NCI-H1092 (cell line): ENCODE measurements around the gene RANBP10.
A peak's percentile ranks its signal among the peaks of the same experiment; 100 is the strongest.
"Not testable (repeated sequence)": the region's sequence is repeated elsewhere in the genome, so short reads cannot be mapped to it uniquely, and the experiment has no call there.

Experiments used
- DNase-seq: peaks from one replicate; lab custom pipeline; 2025; lab: John Stamatoyannopoulos, UW

The RANBP10 gene

GRCh38 chr16:67806428-67807147 lies at the start of gene RANBP10, which contains the start of gene TSNAXIP1:
Gene RANBP10, minus strand, starts transcription at chr16:67806560. Its CDS starts 24 bp downstream, at chr16:67806536.
Gene TSNAXIP1, plus strand, starts transcription at chr16:67806889. Its CDS starts 261 bp downstream, at chr16:67807150.
- DNase-seq, result peak; percentile 99

- DNase-seq, result no peak
These were observed 49.4 kb upstream of the RANBP10 start for GRCh38 chr16:67855789-67856188.

- DNase-seq, result no peak
These were observed 47.3 kb upstream of the RANBP10 start for GRCh38 chr16:67853670-67854069.

GRCh38 chr16:67848118-67848517 lies 41.8 kb upstream of the RANBP10 start:
- DNase-seq, result no peak

- DNase-seq, result no peak
These were observed 40.9 kb upstream of the RANBP10 start, which contains the start of gene CENPT for GRCh38 chr16:67847064-67847861. Gene CENPT, minus strand, starts transcription at chr16:67847693. Its CDS starts 13,834 bp downstream, at chr16:67833859.

- peak; percentile 94 for DNase-seq
These were observed 40.1 kb upstream of the RANBP10 start, which contains the start of gene NUTF2 for GRCh38 chr16:67846320-67847063. Gene NUTF2, plus strand, starts transcription at chr16:67846933. Its CDS starts 18,198 bp downstream, at chr16:67865131.

GRCh38 chr16:67846063-67846319 lies 39.6 kb upstream of the RANBP10 start:
- DNase-seq, result no peak

- no peak for DNase-seq
These were observed 39.1 kb upstream of the RANBP10 start for GRCh38 chr16:67845291-67846062.

GRCh38 chr16:67844497-67844896 lies 38.1 kb upstream of the RANBP10 start:
- DNase-seq, result no peak

GRCh38 chr16:67843343-67843765 lies 37.0 kb upstream of the RANBP10 start:
- DNase-seq, result no peak

- DNase-seq, result peak; percentile 12
These were observed 36.4 kb upstream of the RANBP10 start for GRCh38 chr16:67842509-67843342.

GRCh38 chr16:67841816-67842508 lies 35.6 kb upstream of the RANBP10 start, which contains the start of gene THAP11:
Gene THAP11, plus strand, starts transcription at chr16:67842320. Its CDS starts 235 bp downstream, at chr16:67842555.
- DNase-seq, result peak; percentile 96

GRCh38 chr16:67841198-67841815 lies 34.9 kb upstream of the RANBP10 start:
- no peak for DNase-seq

- DNase-seq, result no peak
These were observed 31.5 kb upstream of the RANBP10 start for GRCh38 chr16:67837811-67838210.

GRCh38 chr16:67837190-67837589 lies 30.8 kb upstream of the RANBP10 start:
- DNase-seq, result not testable (repeated sequence)

GRCh38 chr16:67834242-67834614 lies 27.9 kb upstream of the RANBP10 start:
- no peak for DNase-seq

- DNase-seq, result peak; percentile 86
These were observed 27.3 kb upstream of the RANBP10 start for GRCh38 chr16:67833415-67834241.

GRCh38 chr16:67833030-67833414 lies 26.7 kb upstream of the RANBP10 start:
- DNase-seq, result no peak

- DNase-seq, result no peak
These were observed 22.3 kb upstream of the RANBP10 start for GRCh38 chr16:67828651-67829050.
